ENCODE data around the gene SLC6A20. TPM values are rescaled to one million over a fixed set of nuclear protein-coding genes. Genes with fewer than 3 reads are reported as not detected.
A peak's percentile ranks its signal among the peaks of the same experiment; 100 is the strongest.

The SLC6A20 gene
- total and polyA plus RNA-seq, 4 donors, result 0.08 to 0.16 (median 0.10) TPM; not detected in 1

DNA sequence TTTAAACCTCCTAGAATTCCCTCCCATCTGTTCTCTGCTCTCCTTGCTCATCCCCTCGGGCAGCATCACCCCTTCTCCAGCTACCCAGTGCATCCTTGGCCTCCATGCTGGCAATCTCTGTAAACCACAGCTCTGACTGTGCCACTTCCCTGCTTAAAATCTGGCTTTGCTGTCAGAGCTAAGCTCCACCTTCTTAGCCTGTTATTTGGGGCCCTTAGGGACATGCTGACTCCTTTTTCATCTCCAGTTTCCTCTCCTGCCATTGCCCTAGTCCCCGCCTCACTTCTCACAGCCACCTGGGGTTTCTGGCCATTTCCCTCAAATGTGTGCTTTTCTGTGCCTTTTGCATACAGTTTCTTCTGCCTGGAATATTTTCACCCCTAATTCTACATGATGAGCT lies 5.7 kb downstream of the SLC6A20 start (continued):
- no peak for TF ChIP-seq HNF4A (conservative IDR thresholded peaks at IDR 0.05)
- no peak for TF ChIP-seq FOXA1 (IDR thresholded peaks at IDR 0.05)

GRCh38 chr3:45789235-45789812 lies 7.0 kb downstream of the SLC6A20 start:
- Histone ChIP-seq H3K27ac (ENCODE audit: low read depth in 1 of 2, low read length in 2 of 2) (no peak overlapping the region), H3K36me3 (ENCODE audit: control insufficient read depth in 4 of 4, insufficient read depth in 3 of 4, low read depth in 1 of 4, low read length in 3 of 4) (no peaks in the 10 kb centered on the region), H3K9ac (ENCODE audit: low read depth in 1 of 2, low read length in 2 of 2) (no peak overlapping the region), H3K9me3 (ENCODE audit: control insufficient read depth in 4 of 4, low read length in 3 of 4) (no peaks in the 10 kb centered on the region), H3K27me3 (ENCODE audit: control insufficient read depth in 4 of 4, insufficient read depth in 4 of 4, low read length in 3 of 4) (no peaks in the 10 kb centered on the region), H3K4me1 (ENCODE audit: control insufficient read depth in 4 of 4, insufficient read depth in 4 of 4, low read length in 3 of 4) (no peaks in the 10 kb centered on the region), H3K4me3 (ENCODE audit: low read depth in 1 of 3, low read length in 3 of 3) (no peak overlapping the region)
- TF ChIP-seq JUND (IDR thresholded peaks at IDR 0.05) (no peak), HNF4G (IDR thresholded peaks at IDR 0.05) (no peak), HNF4A (conservative IDR thresholded peaks at IDR 0.05) (no peak)
- 77% methylated on average over 4 of the region's 4 CpGs for WGBS
- DNase-seq (ENCODE audit: low spot score), result no peak

DNA sequence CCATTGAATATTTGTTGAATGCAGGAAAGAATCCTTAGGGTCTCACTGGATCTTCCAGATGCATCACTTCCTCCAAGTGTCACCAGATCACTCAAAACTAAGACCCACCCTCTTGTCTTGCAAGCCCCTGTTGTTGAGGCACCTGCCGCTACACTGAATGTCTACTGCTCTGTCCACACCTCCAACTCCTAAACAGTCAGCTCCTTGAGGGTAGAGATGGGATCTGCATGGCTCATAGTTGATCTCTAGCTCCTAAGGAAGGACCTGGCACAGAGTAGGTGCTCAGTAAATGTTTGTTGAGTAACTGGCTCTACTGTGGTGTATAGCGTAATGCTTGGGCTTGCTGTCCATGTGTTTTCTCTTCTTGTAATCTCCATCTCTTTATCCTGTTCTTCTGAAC lies 8.8 kb downstream of the SLC6A20 start:
- H3K4me1 ChIP-seq (ENCODE audit: control insufficient read depth in 4 of 4, insufficient read depth in 4 of 4, low read length in 3 of 4), result no peaks in the 10 kb centered on the region
- DNase-seq (ENCODE audit: low spot score), result peak; percentile 17
- no peak overlapping the region for H3K4me3 ChIP-seq (ENCODE audit: low read depth in 1 of 3, low read length in 3 of 3)
- no peaks in the 10 kb centered on the region for H3K27me3 ChIP-seq (ENCODE audit: control insufficient read depth in 4 of 4, insufficient read depth in 4 of 4, low read length in 3 of 4)
- H3K9me3 ChIP-seq (ENCODE audit: control insufficient read depth in 4 of 4, low read length in 3 of 4), result no peaks in the 10 kb centered on the region
- TF ChIP-seq, protein P1, sequence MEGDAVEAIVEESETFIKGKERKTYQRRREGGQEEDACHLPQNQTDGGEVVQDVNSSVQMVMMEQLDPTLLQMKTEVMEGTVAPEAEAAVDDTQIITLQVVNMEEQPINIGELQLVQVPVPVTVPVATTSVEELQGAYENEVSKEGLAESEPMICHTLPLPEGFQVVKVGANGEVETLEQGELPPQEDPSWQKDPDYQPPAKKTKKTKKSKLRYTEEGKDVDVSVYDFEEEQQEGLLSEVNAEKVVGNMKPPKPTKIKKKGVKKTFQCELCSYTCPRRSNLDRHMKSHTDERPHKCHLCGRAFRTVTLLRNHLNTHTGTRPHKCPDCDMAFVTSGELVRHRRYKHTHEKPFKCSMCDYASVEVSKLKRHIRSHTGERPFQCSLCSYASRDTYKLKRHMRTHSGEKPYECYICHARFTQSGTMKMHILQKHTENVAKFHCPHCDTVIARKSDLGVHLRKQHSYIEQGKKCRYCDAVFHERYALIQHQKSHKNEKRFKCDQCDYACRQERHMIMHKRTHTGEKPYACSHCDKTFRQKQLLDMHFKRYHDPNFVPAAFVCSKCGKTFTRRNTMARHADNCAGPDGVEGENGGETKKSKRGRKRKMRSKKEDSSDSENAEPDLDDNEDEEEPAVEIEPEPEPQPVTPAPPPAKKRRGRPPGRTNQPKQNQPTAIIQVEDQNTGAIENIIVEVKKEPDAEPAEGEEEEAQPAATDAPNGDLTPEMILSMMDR (IDR thresholded peaks at IDR 0.05; ENCODE audit: low read depth, low read length, missing input control), result no peak
- no peak for TF ChIP-seq NR2F2 (IDR thresholded peaks at IDR 0.05)
- H3K27ac ChIP-seq (ENCODE audit: low read depth in 1 of 2, low read length in 2 of 2), result no peak overlapping the region
- 98% methylated on average over 2 of the region's 2 CpGs for WGBS
- H3K9ac ChIP-seq (ENCODE audit: low read depth in 1 of 2, low read length in 2 of 2), result no peak overlapping the region
- no peaks in the 10 kb centered on the region for H3K36me3 ChIP-seq (ENCODE audit: control insufficient read depth in 4 of 4, insufficient read depth in 3 of 4, low read depth in 1 of 4, low read length in 3 of 4)

DNA sequence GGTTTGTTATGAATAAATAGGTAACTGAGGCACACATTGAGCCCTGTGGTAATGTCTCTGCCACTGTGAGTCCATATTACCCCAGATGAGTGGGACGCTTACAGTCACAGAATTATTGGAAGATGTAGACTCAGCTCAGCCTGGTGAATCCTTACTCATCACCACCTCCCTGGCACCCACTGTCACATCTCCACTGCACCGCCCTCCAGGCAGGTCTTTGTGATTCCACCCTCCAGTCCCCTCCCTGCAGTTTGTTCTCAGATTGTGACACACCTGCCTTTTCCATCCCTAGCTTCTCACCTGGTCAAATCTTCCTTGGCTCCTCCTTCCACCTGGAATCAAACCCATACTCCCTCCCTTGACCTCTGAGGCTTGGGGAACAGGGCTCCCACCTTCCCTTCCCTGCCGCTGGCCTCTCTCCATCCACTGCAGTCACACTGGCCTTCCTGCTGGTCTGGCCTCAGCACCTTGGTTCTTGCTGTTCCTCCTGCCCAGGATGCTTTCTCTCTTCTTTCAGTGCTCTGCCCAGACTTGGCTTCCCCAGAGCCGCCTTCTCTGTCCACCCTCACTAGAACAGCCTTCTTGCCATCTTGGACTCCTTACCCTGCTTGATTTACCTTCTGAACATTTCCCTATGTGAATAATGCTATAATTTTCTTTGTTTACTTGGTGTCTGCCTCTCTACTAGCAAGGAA lies 9.4 kb downstream of the SLC6A20 start:
- Histone ChIP-seq H3K4me3 (ENCODE audit: low read depth in 1 of 3, low read length in 3 of 3) (no peak overlapping the region), H3K9me3 (ENCODE audit: control insufficient read depth in 4 of 4, low read length in 3 of 4) (no peaks in the 10 kb centered on the region), H3K27ac (ENCODE audit: low read depth in 1 of 2, low read length in 2 of 2) (no peak overlapping the region), H3K27me3 (ENCODE audit: control insufficient read depth in 4 of 4, insufficient read depth in 4 of 4, low read length in 3 of 4) (no peaks in the 10 kb centered on the region), H3K9ac (ENCODE audit: low read depth in 1 of 2, low read length in 2 of 2) (no peak overlapping the region), H3K4me1 (ENCODE audit: control insufficient read depth in 4 of 4, insufficient read depth in 4 of 4, low read length in 3 of 4) (no peaks in the 10 kb centered on the region), H3K36me3 (ENCODE audit: control insufficient read depth in 4 of 4, insufficient read depth in 3 of 4, low read depth in 1 of 4, low read length in 3 of 4) (no peaks in the 10 kb centered on the region)
- 82% methylated on average over 4 of the region's 4 CpGs for WGBS
- peak; percentile 19 for DNase-seq (ENCODE audit: low spot score)
- TF ChIP-seq GABPA (IDR thresholded peaks at IDR 0.05 in 1 of 2, conservative IDR thresholded peaks at IDR 0.05 in 1 of 2), result no peak
- no peak for TF ChIP-seq TAF1 (conservative IDR thresholded peaks at IDR 0.05)
- TF ChIP-seq, protein P2, sequence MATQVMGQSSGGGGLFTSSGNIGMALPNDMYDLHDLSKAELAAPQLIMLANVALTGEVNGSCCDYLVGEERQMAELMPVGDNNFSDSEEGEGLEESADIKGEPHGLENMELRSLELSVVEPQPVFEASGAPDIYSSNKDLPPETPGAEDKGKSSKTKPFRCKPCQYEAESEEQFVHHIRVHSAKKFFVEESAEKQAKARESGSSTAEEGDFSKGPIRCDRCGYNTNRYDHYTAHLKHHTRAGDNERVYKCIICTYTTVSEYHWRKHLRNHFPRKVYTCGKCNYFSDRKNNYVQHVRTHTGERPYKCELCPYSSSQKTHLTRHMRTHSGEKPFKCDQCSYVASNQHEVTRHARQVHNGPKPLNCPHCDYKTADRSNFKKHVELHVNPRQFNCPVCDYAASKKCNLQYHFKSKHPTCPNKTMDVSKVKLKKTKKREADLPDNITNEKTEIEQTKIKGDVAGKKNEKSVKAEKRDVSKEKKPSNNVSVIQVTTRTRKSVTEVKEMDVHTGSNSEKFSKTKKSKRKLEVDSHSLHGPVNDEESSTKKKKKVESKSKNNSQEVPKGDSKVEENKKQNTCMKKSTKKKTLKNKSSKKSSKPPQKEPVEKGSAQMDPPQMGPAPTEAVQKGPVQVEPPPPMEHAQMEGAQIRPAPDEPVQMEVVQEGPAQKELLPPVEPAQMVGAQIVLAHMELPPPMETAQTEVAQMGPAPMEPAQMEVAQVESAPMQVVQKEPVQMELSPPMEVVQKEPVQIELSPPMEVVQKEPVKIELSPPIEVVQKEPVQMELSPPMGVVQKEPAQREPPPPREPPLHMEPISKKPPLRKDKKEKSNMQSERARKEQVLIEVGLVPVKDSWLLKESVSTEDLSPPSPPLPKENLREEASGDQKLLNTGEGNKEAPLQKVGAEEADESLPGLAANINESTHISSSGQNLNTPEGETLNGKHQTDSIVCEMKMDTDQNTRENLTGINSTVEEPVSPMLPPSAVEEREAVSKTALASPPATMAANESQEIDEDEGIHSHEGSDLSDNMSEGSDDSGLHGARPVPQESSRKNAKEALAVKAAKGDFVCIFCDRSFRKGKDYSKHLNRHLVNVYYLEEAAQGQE (IDR thresholded peaks at IDR 0.05), result no peak
- no peak for TF ChIP-seq MAX (IDR thresholded peaks at IDR 0.05)
- TF ChIP-seq FOXA1 (IDR thresholded peaks at IDR 0.05), result no peak
- no peak for TF ChIP-seq RAD21 (IDR thresholded peaks at IDR 0.05)
- TF ChIP-seq EGR1 (IDR thresholded peaks at IDR 0.05; ENCODE audit: low read depth in 2 of 2), result no peak
- TF ChIP-seq YY1 (IDR thresholded peaks at IDR 0.05), result no peak
- TF ChIP-seq RXRA (IDR thresholded peaks at IDR 0.05), result no peak
- TF ChIP-seq HNF4A (conservative IDR thresholded peaks at IDR 0.05), result no peak
- TF ChIP-seq HNF4G (IDR thresholded peaks at IDR 0.05), result no peak
- TF ChIP-seq, protein P3, sequence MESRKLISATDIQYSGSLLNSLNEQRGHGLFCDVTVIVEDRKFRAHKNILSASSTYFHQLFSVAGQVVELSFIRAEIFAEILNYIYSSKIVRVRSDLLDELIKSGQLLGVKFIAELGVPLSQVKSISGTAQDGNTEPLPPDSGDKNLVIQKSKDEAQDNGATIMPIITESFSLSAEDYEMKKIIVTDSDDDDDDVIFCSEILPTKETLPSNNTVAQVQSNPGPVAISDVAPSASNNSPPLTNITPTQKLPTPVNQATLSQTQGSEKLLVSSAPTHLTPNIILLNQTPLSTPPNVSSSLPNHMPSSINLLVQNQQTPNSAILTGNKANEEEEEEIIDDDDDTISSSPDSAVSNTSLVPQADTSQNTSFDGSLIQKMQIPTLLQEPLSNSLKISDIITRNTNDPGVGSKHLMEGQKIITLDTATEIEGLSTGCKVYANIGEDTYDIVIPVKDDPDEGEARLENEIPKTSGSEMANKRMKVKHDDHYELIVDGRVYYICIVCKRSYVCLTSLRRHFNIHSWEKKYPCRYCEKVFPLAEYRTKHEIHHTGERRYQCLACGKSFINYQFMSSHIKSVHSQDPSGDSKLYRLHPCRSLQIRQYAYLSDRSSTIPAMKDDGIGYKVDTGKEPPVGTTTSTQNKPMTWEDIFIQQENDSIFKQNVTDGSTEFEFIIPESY (IDR thresholded peaks at IDR 0.05), result no peak
- TF ChIP-seq, protein P1 (IDR thresholded peaks at IDR 0.05; ENCODE audit: low read depth, low read length, missing input control), result no peak
